ENCODE results near the gene YAP1.
"Not testable (repeated sequence)": the region's sequence is repeated elsewhere in the genome, so short reads cannot be mapped to it uniquely, and the experiment has no call there.

Gene YAP1

GRCh38 chr11:102254047-102254446 lies 143.8 kb downstream of the YAP1 start:
- TF ChIP-seq CTCF (IDR thresholded peaks at IDR 0.05; ENCODE audit: low read depth, low read length, missing control alignments), result peak; percentile 37
- no peak overlapping the region for H3K4me3 ChIP-seq (ENCODE audit: low read depth, low read length)
- no peak for DNase-seq (ENCODE audit: low read depth)

GRCh38 chr11:102256251-102256650 lies 146.0 kb downstream of the YAP1 start:
- no peak for TF ChIP-seq CTCF (IDR thresholded peaks at IDR 0.05; ENCODE audit: low read depth, low read length, missing control alignments)
- DNase-seq (ENCODE audit: low read depth), result no peak
- no peak overlapping the region for H3K4me3 ChIP-seq (ENCODE audit: low read depth, low read length)

- no peak for TF ChIP-seq CTCF (IDR thresholded peaks at IDR 0.05; ENCODE audit: low read depth, low read length, missing control alignments)
- no peak for DNase-seq (ENCODE audit: low read depth)
- H3K4me3 ChIP-seq (ENCODE audit: low read depth, low read length), result no peak overlapping the region
These were observed 150.0 kb downstream of the YAP1 start for GRCh38 chr11:102260241-102260640.

- no peak for TF ChIP-seq CTCF (IDR thresholded peaks at IDR 0.05; ENCODE audit: low read depth, low read length, missing control alignments)
- no peak for DNase-seq (ENCODE audit: low read depth)
- no peak overlapping the region for H3K4me3 ChIP-seq (ENCODE audit: low read depth, low read length)
These were observed 153.2 kb downstream of the YAP1 start for GRCh38 chr11:102263379-102264003.

GRCh38 chr11:102264704-102265103 lies 154.5 kb downstream of the YAP1 start:
- DNase-seq (ENCODE audit: low read depth); H3K4me3 ChIP-seq (ENCODE audit: low read depth, low read length): not testable (repeated sequence)

- H3K4me3 ChIP-seq (ENCODE audit: low read depth, low read length), result no peak overlapping the region
- no peak for TF ChIP-seq CTCF (IDR thresholded peaks at IDR 0.05; ENCODE audit: low read depth, low read length, missing control alignments)
- DNase-seq (ENCODE audit: low read depth), result no peak
These were observed 155.9 kb downstream of the YAP1 start for GRCh38 chr11:102266099-102266498.

- TF ChIP-seq CTCF (IDR thresholded peaks at IDR 0.05; ENCODE audit: low read depth, low read length, missing control alignments), result no peak
- H3K4me3 ChIP-seq (ENCODE audit: low read depth, low read length), result no peak overlapping the region
- no peak for DNase-seq (ENCODE audit: low read depth)
These were observed 157.4 kb downstream of the YAP1 start for GRCh38 chr11:102267609-102268008.
